GM18517 (cell line): ENCODE data around the gene FKRP.
"Not testable (repeated sequence)": the region's sequence is repeated elsewhere in the genome, so short reads cannot be mapped to it uniquely, and the experiment has no call there.

Source experiments
- ATAC-seq: cut with Tn5 transposase; IDR thresholded peaks from one replicate; pipeline ENCODE4 v1.9.1; 2021; ENCODE audit warnings: mild to moderate bottlenecking, moderate library complexity; ENCODE audit not compliant: unreplicated experiment

Gene FKRP

DNA sequence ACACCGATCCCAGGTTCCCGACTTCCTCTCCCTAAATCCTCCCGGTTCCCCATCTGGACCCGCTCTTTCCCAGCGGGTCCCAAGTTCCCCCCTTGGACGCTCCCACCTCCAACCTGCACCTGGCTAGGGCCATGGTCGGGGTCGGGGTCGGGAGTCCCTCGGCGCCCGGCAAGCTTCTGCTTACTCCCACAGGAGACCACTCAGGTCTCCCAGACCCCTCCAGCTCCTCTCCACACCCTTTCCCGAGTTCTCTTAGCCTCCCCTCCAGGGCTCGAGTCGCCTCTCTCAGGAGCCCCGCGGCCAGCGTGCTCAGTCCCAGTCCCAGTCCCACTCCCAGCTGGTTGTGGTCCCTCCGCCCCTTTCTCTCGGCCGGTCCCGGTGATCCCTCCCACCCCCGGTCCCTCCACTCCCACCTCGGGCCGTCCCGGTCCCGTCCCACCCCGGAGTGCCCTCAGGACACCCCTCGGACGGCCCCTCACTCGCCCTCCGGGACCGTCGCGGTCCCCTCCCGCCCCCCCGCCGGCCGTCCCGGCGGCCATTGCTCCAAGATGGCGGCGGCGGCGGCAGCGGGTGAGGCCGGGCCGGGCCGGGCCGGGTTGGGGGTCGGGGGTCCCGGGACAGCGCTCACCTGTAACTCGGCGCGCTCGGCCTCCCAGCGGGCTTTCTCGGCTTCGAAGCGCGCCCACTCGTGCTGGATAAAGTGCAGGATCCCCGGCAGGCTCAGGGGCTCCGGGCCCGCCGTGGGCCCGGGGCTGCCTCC lies at the start of gene FKRP:
TSS of gene FKRP (plus strand) at position 537 of the 760 bp plus-strand sequence. CDS start 9,394 bp downstream, outside the sequence.
- ATAC-seq = no peak

- ATAC-seq = no peak
Measured at GRCh38 chr19:46696866-46697203, 49.0 kb upstream of the FKRP start.

GRCh38 chr19:46697204-46697960 lies 48.5 kb upstream of the FKRP start:
- no peak for ATAC-seq

DNA sequence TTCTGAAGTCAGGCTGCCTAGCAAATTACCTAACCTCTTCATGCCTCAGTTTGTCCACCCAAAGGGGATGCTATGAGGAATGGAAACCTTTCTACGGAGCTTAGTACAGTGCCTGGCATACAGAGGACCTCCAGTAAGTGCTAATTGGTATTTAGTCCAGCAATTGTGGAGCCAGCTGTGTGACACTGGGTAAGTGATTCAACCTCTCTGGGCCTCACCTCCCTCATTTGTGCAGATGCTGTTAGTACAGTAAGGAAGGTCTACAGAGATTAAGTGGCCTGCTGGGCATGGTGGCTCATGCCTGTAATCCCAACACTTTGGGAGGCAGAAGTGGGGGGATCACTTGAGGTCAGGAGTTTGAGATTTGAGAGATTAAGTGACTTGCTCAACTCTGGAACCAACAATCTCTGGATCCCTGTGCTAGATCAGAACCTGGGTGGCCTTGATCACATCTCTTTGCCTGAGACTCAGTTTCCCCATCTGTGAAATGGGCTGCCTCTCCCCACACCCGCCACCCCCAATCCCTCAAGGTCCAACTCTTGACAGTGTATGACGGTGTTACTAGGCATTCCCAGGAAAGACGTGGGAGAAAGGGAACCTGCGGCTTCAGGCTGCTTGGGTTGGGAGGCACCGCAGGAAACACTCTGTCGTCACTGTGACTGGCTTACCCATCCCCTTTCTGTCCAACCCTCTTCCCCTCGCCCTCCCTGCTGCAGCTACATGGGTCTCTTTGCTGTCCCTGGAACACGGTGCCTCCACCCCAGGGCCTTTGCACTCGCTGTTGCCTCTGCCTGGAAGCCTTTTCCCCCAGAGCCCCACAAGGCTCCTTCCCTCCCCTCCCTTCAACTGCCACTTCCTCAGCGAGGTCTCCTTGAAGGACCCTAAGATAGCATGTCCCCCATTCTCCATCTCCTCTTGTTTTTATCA lies 47.2 kb upstream of the FKRP start:
- ATAC-seq = no peak

DNA sequence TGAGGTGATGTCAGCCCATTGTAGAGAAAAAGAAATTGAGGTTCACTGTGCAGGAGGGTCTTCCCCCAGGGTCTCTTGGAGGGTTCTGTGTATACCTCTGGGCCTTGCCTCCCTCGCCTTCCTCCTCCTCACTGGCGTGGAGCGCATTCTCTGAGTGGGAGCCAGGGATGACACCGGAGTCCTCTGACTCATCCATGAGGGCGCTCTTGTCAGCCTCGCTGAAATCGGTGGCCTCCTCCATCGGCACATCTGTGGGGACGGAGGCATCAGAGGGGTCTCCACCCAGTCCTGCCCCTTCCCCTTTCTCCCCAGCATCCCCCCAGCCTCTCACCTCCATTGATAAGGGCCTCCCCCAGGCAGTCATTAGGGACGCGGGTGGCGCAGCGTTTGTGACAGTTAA lies 45.2 kb upstream of the FKRP start:
- ATAC-seq = no peak

DNA sequence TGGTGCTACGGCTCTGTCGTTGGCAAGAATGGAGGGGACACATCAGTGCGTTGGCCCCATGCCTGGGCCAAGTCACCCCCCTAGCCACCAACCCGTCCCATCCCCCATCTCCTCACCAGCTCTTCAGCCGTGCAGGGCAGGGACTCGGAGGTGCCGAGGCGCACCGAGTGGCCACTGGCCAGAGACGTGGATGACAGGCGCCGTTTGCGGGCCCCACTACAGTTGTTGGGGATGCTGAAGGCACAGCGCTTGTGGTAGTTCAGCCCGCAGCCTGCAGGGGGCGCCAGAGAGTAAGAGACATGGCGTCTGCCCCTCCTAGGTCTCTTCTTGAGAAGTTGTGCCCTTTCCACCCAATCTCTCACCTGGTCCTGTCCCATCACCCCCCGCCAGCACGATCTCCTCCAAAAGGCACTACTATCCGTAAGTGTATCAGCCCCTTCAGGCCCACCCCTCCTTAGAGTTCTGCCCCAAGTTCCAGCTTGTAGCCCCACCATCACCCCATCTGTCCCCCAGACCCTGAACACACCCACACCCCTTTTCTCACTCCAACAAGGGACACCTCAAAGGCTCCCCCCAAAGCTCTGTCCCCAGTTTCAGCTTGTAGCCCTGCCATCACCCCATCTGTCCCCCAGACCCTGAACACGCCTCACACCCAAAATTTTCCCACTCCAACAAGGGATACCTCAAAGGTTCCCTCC lies 41.3 kb upstream of the FKRP start:
- no peak for ATAC-seq

DNA sequence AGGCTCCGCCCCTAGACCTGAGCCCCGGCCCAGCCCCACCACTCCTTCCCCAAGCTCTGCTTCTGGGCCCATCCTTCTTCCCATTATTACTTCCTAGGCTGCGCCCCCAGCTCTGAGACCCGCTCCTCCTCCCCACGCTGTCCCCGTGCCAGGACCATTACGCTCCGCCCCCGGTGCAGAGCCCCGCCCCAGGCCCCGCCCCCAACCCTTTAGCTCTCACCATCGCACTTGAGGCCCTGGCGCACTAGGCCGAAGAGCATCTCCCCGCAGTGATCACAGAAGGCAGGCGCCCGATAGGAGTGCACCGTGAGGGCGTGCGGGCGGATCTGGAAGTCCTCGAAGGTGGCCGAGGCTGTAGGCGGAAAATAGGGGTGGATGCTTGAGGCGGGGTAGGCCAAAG lies 35.2 kb upstream of the FKRP start:
- no peak for ATAC-seq

GRCh38 chr19:46712768-46713338 lies 33.0 kb upstream of the FKRP start:
- not testable (repeated sequence) for ATAC-seq

GRCh38 chr19:46713781-46714443 lies 31.9 kb upstream of the FKRP start:
- ATAC-seq = no peak

- no peak for ATAC-seq
Measured at GRCh38 chr19:46714444-46715106, 31.3 kb upstream of the FKRP start.

DNA sequence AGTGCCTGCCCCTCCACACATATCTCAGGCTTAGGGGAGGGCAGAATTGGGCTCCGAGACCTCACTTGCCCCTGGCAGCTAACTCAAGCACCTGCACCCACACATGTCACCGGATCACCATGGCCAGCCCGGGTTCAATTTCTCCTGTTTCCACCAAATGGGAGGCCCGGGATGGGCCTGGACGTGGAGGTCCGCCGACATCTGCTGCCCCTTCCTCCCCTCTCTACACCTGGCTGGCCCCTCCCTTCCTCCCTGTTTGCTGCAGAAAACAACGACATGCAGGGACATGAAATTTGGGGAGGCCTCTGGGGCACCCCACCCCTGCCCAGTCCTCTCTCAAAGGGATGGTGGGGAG lies 30.3 kb upstream of the FKRP start:
- no peak for ATAC-seq

- ATAC-seq = no peak
Measured at GRCh38 chr19:46715975-46716671, 29.7 kb upstream of the FKRP start.

- ATAC-seq = no peak
Measured at GRCh38 chr19:46716672-46717033, 29.2 kb upstream of the FKRP start.

DNA sequence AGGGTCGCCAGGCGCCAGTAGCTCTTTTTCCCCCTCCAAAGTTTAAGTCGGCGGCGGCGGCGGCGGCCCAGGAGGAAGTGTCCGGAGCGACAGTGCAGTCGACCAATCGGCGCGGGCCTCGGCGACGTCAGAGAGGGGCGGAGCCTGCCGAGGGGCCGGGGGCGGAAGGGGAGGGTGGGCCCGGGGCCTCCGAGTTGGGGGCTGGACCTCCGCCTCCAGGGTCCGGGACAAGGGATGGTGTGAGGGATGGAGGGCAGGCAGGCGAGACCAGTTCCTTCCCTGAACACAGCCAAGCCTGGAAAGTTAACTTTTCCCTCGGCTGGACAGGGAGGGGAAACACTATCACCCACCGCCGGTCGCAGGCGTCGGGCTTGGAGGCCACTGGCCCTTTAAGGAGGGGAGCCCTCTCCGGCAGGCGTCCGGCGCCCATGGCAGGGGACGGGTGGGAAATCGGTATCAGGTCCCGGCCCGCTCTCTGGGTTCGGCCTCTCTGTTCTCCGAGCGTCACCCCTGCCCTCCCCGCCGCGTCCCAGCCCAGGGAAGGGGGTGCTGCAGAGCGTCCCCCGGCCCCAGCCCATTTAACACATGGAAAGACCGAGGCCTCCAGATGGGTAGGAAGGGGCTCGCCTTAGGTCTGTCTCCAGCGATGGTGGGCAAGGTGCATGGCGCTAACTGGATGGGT lies 28.7 kb upstream of the FKRP start, which contains the start of gene PRKD2:
TSS of gene PRKD2 (minus strand) at position 81 of the 682 bp plus-strand sequence. CDS start 744 bp downstream, outside the sequence.
- no peak for ATAC-seq

GRCh38 chr19:46717716-46718143 lies 28.1 kb upstream of the FKRP start:
- ATAC-seq = no peak

DNA sequence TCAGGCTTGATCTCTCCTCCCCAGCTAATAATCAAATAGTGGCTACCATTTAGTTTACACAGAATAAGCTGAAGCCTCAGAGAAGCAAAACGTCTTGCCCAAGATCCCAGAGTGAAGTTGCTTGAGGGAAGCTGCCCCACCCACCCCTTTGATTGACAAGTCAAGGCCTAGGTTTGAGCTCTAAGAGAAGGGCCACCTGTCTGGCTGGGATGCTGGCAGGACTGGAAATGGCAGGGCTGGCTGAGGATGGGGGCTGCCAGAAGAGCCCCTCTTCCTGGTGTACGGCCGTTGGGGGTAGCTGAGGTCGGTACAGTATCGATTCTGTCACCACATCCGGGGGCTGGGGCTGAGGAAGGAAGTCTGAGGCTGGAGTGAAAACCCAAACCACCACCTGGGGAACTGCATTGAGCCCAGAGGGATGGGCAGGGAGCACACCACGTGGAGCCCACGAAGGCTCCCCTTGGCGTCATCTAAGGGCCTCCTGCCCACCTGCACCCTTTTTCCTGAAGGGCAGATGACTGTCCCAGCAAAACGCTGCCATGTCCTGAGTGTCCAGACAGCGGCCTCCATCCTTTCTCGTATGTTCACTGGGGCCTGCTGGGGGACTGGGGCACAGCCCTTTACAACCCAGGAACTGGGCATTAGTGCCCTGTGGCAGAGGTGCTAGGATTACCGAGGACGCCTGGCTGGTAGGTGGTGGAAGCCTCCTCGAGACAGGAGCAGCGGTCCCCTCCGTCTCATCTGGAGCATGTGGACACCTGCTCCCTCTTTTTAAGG lies 27.5 kb upstream of the FKRP start:
- no peak for ATAC-seq

DNA sequence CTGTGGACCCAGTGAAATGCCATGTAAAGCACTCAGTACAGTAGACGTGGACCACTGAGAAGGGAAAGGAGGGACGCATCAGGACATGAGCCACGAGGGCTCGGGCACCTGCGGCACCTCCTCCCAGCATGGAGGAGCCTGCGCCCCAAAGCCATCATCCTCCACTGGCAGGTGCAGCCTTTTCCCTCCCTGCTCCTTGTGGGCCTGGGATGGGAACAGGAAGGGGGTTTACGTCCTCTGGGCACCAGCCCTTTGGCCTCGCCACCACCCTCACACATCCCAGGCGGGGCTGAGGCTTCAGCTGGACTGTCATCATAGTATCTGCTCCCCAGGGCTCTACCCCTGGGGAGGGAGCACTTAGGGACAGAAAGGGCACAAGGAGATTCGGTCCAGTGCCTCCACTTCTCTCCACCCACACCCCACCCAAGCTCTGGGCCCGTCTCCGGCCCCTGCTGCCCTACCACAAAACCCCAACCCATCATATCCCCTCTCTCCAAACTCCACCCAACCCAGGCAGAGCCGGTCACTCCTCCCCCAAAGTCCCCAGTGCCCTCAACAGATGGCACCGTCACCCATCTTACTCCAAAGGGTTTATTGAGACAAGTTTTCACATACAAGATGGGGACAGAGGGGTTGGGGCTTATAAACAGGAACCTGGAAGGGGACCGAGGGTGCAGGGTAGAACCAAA lies 26.8 kb upstream of the FKRP start:
- ATAC-seq = peak; percentile 39
